ENCODE measurements around the gene TTC24. TPM values are rescaled to one million over a fixed set of nuclear protein-coding genes. Genes with fewer than 3 reads are reported as not detected.

TTC24 gene
- total and polyA plus RNA-seq, 4 donors: 0.12 to 0.31 (median 0.23) TPM; not detected in 1

DNA sequence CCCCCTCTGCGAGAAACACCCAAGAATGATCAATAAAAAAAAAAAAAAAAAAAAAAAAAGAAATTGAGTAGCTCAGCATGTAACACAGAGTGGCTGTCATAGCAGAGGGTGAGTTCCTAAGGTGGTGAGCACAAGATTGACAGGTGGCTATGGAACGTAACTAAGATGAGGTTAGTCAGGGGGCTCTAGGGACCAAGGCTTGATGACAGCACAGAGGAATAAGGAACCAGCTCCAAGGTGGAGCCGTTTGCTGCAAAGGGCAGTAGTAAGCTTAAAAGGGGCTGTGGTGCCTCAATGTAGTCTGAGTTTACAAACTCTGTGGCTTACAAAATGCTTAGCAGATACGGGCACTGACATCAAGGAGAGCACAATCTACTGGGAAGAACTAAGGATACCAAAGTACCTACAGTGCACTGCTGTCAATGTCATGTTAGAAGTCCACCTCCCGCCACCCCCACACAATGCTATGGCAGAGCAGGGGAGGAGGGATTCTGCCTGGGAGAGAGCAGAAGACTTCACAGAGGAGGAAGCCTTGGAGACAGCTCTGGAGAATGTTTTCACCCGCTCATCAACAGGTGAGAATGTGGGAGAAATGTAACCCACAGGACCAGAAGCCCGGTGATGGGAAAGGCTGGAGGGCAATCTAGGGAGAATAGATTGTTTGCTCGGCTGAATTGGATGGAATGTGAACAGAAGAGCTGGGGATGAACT is 20.3 kb upstream of the TTC24 start:
- Histone ChIP-seq H3K36me3 (ENCODE audit: control insufficient read depth in 4 of 4, insufficient read depth in 4 of 4, low read length in 4 of 4) (peaks cover 0 to 12% (median 3%) of the 10 kb centered on the region in 4 donors), H3K9me3 (ENCODE audit: control insufficient read depth in 4 of 4, insufficient read depth in 3 of 4, low read length in 3 of 4) (peaks cover 0 to 1% (median 0%) of the 10 kb centered on the region in 4 donors), H3K4me3 (no peak overlapping the region), H3K27ac (ENCODE audit: low read depth in 1 of 2, low read length in 1 of 2) (no peak overlapping the region), H3K27me3 (ENCODE audit: control insufficient read depth in 3 of 3, insufficient read depth in 3 of 3, low read length in 2 of 3) (no peaks in the 10 kb centered on the region), H3K4me1 (ENCODE audit: control insufficient read depth in 5 of 5, insufficient read depth in 5 of 5, low read length in 5 of 5) (no peaks in the 10 kb centered on the region), H3K9ac (ENCODE audit: insufficient read depth in 1 of 2, low read length in 2 of 2) (no peak overlapping the region)
- DNase-seq: no peak
- TF ChIP-seq CTCF (IDR thresholded peaks at IDR 0.05; ENCODE audit: control extremely low read depth, extremely low read depth): no peak
- no peak for ATAC-seq (ENCODE audit: insufficient read depth, low FRiP score)
- 89 to 92% methylated on average over 7 of the region's 8 CpGs for whole genome bisulfite sequencing, 2 donors

DNA sequence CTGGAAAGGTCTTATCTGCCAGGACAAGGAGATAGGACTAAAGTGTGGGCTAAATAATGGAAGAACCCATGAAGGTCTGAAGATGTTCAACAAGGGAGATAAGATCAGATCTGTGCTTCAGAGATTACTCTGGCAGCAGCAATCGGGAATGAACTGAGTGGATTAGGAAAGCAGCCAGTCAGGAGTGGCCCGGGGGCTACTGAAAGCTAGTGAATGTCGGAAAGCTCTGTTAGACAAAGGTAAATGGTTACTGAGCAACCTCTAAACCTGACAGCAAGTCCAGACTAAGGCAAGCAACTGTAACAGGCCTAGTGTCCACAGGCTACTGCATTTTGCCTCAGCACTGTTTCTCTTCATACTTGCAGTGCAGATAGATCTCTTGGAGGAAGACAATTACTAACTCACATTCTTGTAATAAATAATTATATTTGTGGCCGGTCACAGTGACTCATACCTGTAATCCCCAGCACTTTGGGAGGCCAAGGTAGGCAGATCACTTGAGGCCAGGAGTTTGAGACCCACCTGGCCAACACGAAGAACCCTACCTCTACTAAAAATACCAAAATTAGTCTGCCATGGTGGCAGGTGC is 19.6 kb upstream of the TTC24 start:
- 82 to 86% methylated on average over 5 of the region's 5 CpGs for WGBS, 2 donors
- peaks cover 0 to 12% (median 3%) of the 10 kb centered on the region in 4 donors for H3K36me3 ChIP-seq (ENCODE audit: control insufficient read depth in 4 of 4, insufficient read depth in 4 of 4, low read length in 4 of 4)
- H3K4me1 ChIP-seq (ENCODE audit: control insufficient read depth in 5 of 5, insufficient read depth in 5 of 5, low read length in 5 of 5): no peaks in the 10 kb centered on the region
- peaks cover 0 to 1% (median 0%) of the 10 kb centered on the region in 4 donors for H3K9me3 ChIP-seq (ENCODE audit: control insufficient read depth in 4 of 4, insufficient read depth in 3 of 4, low read length in 3 of 4)
- H3K4me3 ChIP-seq: no peak overlapping the region
- no peak for ATAC-seq (ENCODE audit: insufficient read depth, low FRiP score)
- no peak for DNase-seq
- H3K27me3 ChIP-seq (ENCODE audit: control insufficient read depth in 3 of 3, insufficient read depth in 3 of 3, low read length in 2 of 3): no peaks in the 10 kb centered on the region
- TF ChIP-seq CTCF (IDR thresholded peaks at IDR 0.05; ENCODE audit: control extremely low read depth, extremely low read depth): no peak
- no peak overlapping the region for H3K27ac ChIP-seq (ENCODE audit: low read depth in 1 of 2, low read length in 1 of 2)
- H3K9ac ChIP-seq (ENCODE audit: insufficient read depth in 1 of 2, low read length in 2 of 2): no peak overlapping the region

- ATAC-seq (ENCODE audit: insufficient read depth, low FRiP score): no peak
Observed at GRCh38 chr1:156560585-156561163, 18.8 kb upstream of the TTC24 start.

More at GRCh38 chr1:156560585-156561163, 18.8 kb upstream of the TTC24 start:
- no peak overlapping the region for H3K9ac ChIP-seq (ENCODE audit: insufficient read depth in 1 of 2, low read length in 2 of 2)
- peaks cover 0 to 12% (median 3%) of the 10 kb centered on the region in 4 donors for H3K36me3 ChIP-seq (ENCODE audit: control insufficient read depth in 4 of 4, insufficient read depth in 4 of 4, low read length in 4 of 4)
- H3K4me1 ChIP-seq (ENCODE audit: control insufficient read depth in 5 of 5, insufficient read depth in 5 of 5, low read length in 5 of 5): no peaks in the 10 kb centered on the region
- no peak for DNase-seq
- 74 to 75% methylated on average over 5 of the region's 5 CpGs for WGBS, 2 donors
- H3K27me3 ChIP-seq (ENCODE audit: control insufficient read depth in 3 of 3, insufficient read depth in 3 of 3, low read length in 2 of 3): no peaks in the 10 kb centered on the region
- H3K9me3 ChIP-seq (ENCODE audit: control insufficient read depth in 4 of 4, insufficient read depth in 3 of 4, low read length in 3 of 4): peaks cover 0 to 1% (median 0%) of the 10 kb centered on the region in 4 donors
- H3K4me3 ChIP-seq: no peak overlapping the region
- TF ChIP-seq CTCF (IDR thresholded peaks at IDR 0.05; ENCODE audit: control extremely low read depth, extremely low read depth): no peak
- H3K27ac ChIP-seq (ENCODE audit: low read depth in 1 of 2, low read length in 1 of 2): no peak overlapping the region
